WTC11 (cell line): ENCODE results near the gene CNTNAP2. TPM values are rescaled to one million over a fixed set of nuclear protein-coding genes. Genes with fewer than 3 reads are reported as not detected.

ENCODE experiments used
- ATAC-seq: fragments of 200-7000 bp; cut with Tn5 transposase; 2 replicates; pipeline ENCODE4 v1.10.0; 2021; ENCODE audit warnings: mild to moderate bottlenecking, moderate library complexity
- CTCF ChIA-PET: fragments of 300-600 bp; sonication (Branson Sonifier 250); formaldehyde crosslinking; loops from one replicate; lab custom pipeline; 2021; ENCODE audit warnings: antibody characterized with exemption; lab: Charles Lee
- POLR2A ChIA-PET: fragments of 350-600 bp; sonication (Branson Sonifier 250); formaldehyde crosslinking; loops from one replicate; lab custom pipeline; 2021; ENCODE audit warnings: antibody characterized with exemption; lab: Charles Lee
- DNase-seq: peaks from one replicate; pipeline ENCODE4 v3.0.0; 2021; ENCODE audit warnings: low spot score
- H3K27ac Mint-ChIP-seq: 2 replicates; pipeline ENCODE4 v1.8.0; 2021; ENCODE audit warnings: mixed read lengths
- H3K27me3 Mint-ChIP-seq: 2 replicates; pipeline ENCODE4 v1.8.0; 2021; ENCODE audit warnings: low read depth, mild to moderate bottlenecking, moderate library complexity, mixed read lengths
- H3K36me3 Mint-ChIP-seq: 2 replicates; pipeline ENCODE4 v1.8.0; 2021; ENCODE audit warnings: mixed read lengths
- H3K4me1 Mint-ChIP-seq: 2 replicates; pipeline ENCODE4 v1.8.0; 2022; ENCODE audit warnings: mixed read lengths
- H3K4me3 Mint-ChIP-seq: 2 replicates; pipeline ENCODE4 v1.8.0; 2021; ENCODE audit warnings: mild to moderate bottlenecking, moderate library complexity, mixed read lengths
- H3K9me3 Mint-ChIP-seq: 2 replicates; pipeline ENCODE4 v1.8.0; 2021; ENCODE audit warnings: mixed read lengths
- ATF6 ChIP-seq: sonication (generic); formaldehyde crosslinking; IDR thresholded peaks from 2 replicates; pipeline ENCODE4 v1.8.1; 2023; ENCODE audit warnings: mild to moderate bottlenecking, missing genetic modification reagents
- CREB1 ChIP-seq: sonication (generic); formaldehyde crosslinking; IDR thresholded peaks from 2 replicates; pipeline ENCODE4 v1.8.0; 2023; ENCODE audit warnings: mild to moderate bottlenecking, missing genetic modification reagents
- ETV6 ChIP-seq: sonication (generic); formaldehyde crosslinking; IDR thresholded peaks from 2 replicates; pipeline ENCODE4 v1.8.1; 2022; ENCODE audit warnings: mild to moderate bottlenecking, missing genetic modification reagents
- FOXK1 ChIP-seq: sonication (generic); formaldehyde crosslinking; IDR thresholded peaks from 2 replicates; pipeline ENCODE4 v1.8.0; 2022; ENCODE audit warnings: mild to moderate bottlenecking, moderate library complexity, missing genetic modification reagents
- NFYB ChIP-seq: sonication (generic); formaldehyde crosslinking; conservative IDR thresholded peaks from 2 replicates; pipeline ENCODE4 v1.8.0; 2022; ENCODE audit warnings: low read depth, missing genetic modification reagents
- NR1H2 ChIP-seq: sonication (generic); formaldehyde crosslinking; IDR thresholded peaks from 2 replicates; pipeline ENCODE4 v1.9.0; 2021; ENCODE audit warnings: mild to moderate bottlenecking, moderate library complexity, missing genetic modification reagents
- NR2C2 ChIP-seq: sonication (generic); formaldehyde crosslinking; IDR thresholded peaks from 2 replicates; pipeline ENCODE4 v1.8.0; 2022; ENCODE audit warnings: mild to moderate bottlenecking, missing genetic modification reagents
- SMAD3 ChIP-seq: sonication (generic); formaldehyde crosslinking; IDR thresholded peaks from 2 replicates; pipeline ENCODE4 v1.8.0; 2022; ENCODE audit warnings: missing genetic modification reagents, mild to moderate bottlenecking, borderline replicate concordance
- SMAD4 ChIP-seq: sonication (generic); formaldehyde crosslinking; IDR thresholded peaks from 2 replicates; pipeline ENCODE4 v1.8.0; 2022; ENCODE audit warnings: mild to moderate bottlenecking, missing genetic modification reagents
- SP1 ChIP-seq: sonication (generic); formaldehyde crosslinking; conservative IDR thresholded peaks from 2 replicates; pipeline ENCODE4 v1.8.1; 2022; ENCODE audit warnings: missing genetic modification reagents
- ZBTB21 ChIP-seq: sonication (generic); formaldehyde crosslinking; IDR thresholded peaks from 2 replicates; pipeline ENCODE4 v1.8.1; 2023; ENCODE audit warnings: mild to moderate bottlenecking, missing genetic modification reagents, borderline replicate concordance
- ZNF138 ChIP-seq: sonication (generic); formaldehyde crosslinking; conservative IDR thresholded peaks from 2 replicates; pipeline ENCODE4 v1.8.1; 2022; ENCODE audit warnings: mild to moderate bottlenecking, moderate library complexity, missing genetic modification reagents
- ZNF232 ChIP-seq: sonication (generic); formaldehyde crosslinking; IDR thresholded peaks from 2 replicates; pipeline ENCODE4 v1.8.0; 2022; ENCODE audit warnings: mild to moderate bottlenecking, missing genetic modification reagents
- ZNF671 ChIP-seq: fragments of 250-450 bp; sonication (Bioruptor Pico); IDR thresholded peaks from 2 replicates; pipeline ENCODE4 v1.8.0; 2021; ENCODE audit warnings: mild to moderate bottlenecking
- total RNA-seq: library from RNA; stranded (reverse); gene quantifications from 3 replicates; pipeline ENCODE4 v1.2.3, GENCODE V29; 2021
- TF ChIP-seq, protein P1 (sequence below): sonication (generic); formaldehyde crosslinking; IDR thresholded peaks from 2 replicates; pipeline ENCODE4 v1.8.1; 2023; ENCODE audit warnings: mild to moderate bottlenecking, moderate library complexity, missing genetic modification reagents
- TF ChIP-seq, protein P2 (sequence below): sonication (generic); formaldehyde crosslinking; IDR thresholded peaks from 2 replicates; pipeline ENCODE4 v1.8.0; 2023; ENCODE audit warnings: missing genetic modification reagents, mild to moderate bottlenecking, borderline replicate concordance
- TF ChIP-seq, protein P3 (sequence below): fragments of 250-450 bp; sonication (Bioruptor Pico); IDR thresholded peaks from 2 replicates; pipeline ENCODE4 v1.9.0; 2021; ENCODE audit warnings: mild to moderate bottlenecking, borderline replicate concordance

Gene CNTNAP2
- total RNA-seq, 1 experiment from 2014 or later, result 63.8 TPM

DNA sequence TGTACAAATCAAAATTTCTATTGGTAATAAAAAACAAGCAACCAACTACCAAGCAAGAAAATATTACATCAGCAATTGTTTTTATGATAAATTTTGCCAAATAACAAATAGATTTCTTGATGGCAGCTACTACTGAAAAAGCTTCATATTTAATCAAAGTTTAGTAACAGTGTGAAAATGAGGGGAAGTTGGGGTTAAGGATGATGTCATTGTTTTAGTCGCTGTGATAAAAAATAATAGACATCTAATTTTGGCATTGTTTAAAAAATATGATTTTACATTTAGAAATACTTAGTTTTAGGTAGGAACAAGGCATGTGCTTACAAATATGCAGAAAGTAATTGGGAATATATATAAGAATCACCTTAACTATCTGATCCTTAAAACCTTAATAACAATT, 145.9 kb downstream of the CNTNAP2 start (continued):
- TF ChIP-seq, protein P1, sequence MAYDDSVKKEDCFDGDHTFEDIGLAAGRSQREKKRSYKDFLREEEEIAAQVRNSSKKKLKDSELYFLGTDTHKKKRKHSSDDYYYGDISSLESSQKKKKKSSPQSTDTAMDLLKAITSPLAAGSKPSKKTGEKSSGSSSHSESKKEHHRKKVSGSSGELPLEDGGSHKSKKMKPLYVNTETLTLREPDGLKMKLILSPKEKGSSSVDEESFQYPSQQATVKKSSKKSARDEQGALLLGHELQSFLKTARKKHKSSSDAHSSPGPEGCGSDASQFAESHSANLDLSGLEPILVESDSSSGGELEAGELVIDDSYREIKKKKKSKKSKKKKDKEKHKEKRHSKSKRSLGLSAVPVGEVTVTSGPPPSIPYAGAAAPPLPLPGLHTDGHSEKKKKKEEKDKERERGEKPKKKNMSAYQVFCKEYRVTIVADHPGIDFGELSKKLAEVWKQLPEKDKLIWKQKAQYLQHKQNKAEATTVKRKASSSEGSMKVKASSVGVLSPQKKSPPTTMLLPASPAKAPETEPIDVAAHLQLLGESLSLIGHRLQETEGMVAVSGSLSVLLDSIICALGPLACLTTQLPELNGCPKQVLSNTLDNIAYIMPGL (CRISPR knock-in tag), result no peak
- no peak for TF ChIP-seq NR2C2 (CRISPR knock-in tag)

DNA sequence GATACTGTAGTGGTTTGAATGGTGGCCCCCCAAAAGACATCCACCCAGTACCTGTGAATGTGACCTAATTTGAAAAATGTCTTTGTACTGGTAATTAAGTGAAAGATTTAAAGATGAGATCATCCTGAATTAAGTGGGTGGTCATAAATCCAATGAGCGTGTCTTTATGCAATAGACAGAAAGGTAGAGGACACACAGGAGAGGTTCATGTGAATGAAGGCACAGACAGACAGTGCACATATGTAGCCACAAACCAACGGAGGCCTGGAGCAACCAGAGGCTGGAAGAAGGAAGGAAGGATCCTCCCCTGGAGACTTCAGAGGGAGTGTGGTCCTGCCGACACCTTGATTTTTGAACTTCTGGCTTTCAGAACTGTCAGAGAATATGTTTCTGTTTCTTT, 160.3 kb downstream of the CNTNAP2 start:
- H3K9me3 Mint-ChIP-seq, result no peaks in the 10 kb centered on the region
- H3K27ac Mint-ChIP-seq, result no peak overlapping the region
- no peaks in the 10 kb centered on the region for H3K4me1 Mint-ChIP-seq
- POLR2A ChIA-PET, result no interaction called here
- H3K27me3 Mint-ChIP-seq, result no peaks in the 10 kb centered on the region
- TF ChIP-seq ZNF138 (CRISPR knock-in tag) (no peak), NFYB (CRISPR knock-in tag) (no peak), NR1H2 (CRISPR knock-in tag) (no peak), ZBTB21 (no peak), ETV6 (no peak), SMAD4 (no peak), ATF6 (CRISPR knock-in tag) (no peak), CREB1 (CRISPR knock-in tag) (no peak), ZNF671 (CRISPR knock-in tag) (no peak), ZNF232 (CRISPR knock-in tag) (no peak), SMAD3 (no peak), FOXK1 (CRISPR knock-in tag) (no peak), SP1 (no peak)
- TF ChIP-seq, protein P2, sequence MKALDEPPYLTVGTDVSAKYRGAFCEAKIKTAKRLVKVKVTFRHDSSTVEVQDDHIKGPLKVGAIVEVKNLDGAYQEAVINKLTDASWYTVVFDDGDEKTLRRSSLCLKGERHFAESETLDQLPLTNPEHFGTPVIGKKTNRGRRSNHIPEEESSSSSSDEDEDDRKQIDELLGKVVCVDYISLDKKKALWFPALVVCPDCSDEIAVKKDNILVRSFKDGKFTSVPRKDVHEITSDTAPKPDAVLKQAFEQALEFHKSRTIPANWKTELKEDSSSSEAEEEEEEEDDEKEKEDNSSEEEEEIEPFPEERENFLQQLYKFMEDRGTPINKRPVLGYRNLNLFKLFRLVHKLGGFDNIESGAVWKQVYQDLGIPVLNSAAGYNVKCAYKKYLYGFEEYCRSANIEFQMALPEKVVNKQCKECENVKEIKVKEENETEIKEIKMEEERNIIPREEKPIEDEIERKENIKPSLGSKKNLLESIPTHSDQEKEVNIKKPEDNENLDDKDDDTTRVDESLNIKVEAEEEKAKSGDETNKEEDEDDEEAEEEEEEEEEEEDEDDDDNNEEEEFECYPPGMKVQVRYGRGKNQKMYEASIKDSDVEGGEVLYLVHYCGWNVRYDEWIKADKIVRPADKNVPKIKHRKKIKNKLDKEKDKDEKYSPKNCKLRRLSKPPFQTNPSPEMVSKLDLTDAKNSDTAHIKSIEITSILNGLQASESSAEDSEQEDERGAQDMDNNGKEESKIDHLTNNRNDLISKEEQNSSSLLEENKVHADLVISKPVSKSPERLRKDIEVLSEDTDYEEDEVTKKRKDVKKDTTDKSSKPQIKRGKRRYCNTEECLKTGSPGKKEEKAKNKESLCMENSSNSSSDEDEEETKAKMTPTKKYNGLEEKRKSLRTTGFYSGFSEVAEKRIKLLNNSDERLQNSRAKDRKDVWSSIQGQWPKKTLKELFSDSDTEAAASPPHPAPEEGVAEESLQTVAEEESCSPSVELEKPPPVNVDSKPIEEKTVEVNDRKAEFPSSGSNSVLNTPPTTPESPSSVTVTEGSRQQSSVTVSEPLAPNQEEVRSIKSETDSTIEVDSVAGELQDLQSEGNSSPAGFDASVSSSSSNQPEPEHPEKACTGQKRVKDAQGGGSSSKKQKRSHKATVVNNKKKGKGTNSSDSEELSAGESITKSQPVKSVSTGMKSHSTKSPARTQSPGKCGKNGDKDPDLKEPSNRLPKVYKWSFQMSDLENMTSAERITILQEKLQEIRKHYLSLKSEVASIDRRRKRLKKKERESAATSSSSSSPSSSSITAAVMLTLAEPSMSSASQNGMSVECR (CRISPR knock-in tag), result no peak
- TF ChIP-seq, protein P3, sequence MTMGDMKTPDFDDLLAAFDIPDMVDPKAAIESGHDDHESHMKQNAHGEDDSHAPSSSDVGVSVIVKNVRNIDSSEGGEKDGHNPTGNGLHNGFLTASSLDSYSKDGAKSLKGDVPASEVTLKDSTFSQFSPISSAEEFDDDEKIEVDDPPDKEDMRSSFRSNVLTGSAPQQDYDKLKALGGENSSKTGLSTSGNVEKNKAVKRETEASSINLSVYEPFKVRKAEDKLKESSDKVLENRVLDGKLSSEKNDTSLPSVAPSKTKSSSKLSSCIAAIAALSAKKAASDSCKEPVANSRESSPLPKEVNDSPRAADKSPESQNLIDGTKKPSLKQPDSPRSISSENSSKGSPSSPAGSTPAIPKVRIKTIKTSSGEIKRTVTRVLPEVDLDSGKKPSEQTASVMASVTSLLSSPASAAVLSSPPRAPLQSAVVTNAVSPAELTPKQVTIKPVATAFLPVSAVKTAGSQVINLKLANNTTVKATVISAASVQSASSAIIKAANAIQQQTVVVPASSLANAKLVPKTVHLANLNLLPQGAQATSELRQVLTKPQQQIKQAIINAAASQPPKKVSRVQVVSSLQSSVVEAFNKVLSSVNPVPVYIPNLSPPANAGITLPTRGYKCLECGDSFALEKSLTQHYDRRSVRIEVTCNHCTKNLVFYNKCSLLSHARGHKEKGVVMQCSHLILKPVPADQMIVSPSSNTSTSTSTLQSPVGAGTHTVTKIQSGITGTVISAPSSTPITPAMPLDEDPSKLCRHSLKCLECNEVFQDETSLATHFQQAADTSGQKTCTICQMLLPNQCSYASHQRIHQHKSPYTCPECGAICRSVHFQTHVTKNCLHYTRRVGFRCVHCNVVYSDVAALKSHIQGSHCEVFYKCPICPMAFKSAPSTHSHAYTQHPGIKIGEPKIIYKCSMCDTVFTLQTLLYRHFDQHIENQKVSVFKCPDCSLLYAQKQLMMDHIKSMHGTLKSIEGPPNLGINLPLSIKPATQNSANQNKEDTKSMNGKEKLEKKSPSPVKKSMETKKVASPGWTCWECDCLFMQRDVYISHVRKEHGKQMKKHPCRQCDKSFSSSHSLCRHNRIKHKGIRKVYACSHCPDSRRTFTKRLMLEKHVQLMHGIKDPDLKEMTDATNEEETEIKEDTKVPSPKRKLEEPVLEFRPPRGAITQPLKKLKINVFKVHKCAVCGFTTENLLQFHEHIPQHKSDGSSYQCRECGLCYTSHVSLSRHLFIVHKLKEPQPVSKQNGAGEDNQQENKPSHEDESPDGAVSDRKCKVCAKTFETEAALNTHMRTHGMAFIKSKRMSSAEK (CRISPR knock-in tag), result no peak
- TF ChIP-seq, all 79 proteins: peak for 0
- Mint-ChIP-seq H3K4me3 (no peak overlapping the region), H3K36me3 (no peaks in the 10 kb centered on the region)
- ATAC-seq (no peak), DNase-seq (no peak)
- CTCF ChIA-PET, result no interaction called here
